GM12873 (cell line): Measurements from ENCODE around the gene NT5M.

Experiments used
- TF ChIP-seq, protein P1 (sequence below): IDR thresholded peaks from 2 replicates; pipeline ENCODE4 v1.5.1; 2012; ENCODE audit warnings: low read depth, mild to moderate bottlenecking, moderate library complexity, low read length, control low read depth; ENCODE audit not compliant: insufficient read depth; ENCODE audit errors: missing control alignments

NT5M gene

DNA sequence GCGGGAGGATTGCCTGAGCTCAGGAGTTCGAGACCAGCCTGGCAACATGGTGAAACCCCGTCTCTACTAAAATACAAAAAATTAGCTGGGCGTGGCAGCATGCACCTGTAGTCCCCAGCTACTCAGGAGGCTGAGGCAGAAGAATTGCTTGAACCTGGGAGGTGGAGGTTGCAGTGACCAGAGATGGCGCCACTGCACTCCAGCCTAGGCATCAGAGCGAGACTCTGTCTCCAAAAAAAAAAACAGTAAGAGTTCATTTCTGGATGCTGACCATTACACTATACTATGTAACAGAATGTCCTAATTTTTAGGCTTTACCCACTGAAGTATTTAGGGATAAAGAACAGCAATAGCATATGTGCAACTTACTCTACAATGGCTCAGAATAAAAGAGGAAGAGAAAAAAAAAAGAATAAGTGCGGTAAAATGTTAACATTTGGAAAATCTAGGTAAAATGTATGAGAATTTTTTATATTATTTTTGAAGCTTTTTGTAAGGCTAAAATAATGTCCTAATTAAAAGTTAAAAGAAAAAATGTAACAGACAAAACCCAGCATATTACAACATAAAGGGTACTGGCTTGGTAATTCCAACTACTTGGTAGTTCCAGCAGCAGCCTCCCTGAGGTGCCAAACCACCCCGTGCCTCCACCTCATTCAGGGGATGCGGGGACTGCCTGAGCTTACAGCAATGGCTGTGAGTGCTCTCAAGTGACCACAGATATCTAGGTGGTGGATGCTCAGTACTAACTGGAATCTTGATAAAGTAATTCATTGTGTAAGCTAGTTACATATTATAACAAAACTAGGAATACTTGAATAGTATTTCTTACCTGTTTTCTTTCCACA is 33.0 kb upstream of the NT5M start:
- TF ChIP-seq, protein P1, sequence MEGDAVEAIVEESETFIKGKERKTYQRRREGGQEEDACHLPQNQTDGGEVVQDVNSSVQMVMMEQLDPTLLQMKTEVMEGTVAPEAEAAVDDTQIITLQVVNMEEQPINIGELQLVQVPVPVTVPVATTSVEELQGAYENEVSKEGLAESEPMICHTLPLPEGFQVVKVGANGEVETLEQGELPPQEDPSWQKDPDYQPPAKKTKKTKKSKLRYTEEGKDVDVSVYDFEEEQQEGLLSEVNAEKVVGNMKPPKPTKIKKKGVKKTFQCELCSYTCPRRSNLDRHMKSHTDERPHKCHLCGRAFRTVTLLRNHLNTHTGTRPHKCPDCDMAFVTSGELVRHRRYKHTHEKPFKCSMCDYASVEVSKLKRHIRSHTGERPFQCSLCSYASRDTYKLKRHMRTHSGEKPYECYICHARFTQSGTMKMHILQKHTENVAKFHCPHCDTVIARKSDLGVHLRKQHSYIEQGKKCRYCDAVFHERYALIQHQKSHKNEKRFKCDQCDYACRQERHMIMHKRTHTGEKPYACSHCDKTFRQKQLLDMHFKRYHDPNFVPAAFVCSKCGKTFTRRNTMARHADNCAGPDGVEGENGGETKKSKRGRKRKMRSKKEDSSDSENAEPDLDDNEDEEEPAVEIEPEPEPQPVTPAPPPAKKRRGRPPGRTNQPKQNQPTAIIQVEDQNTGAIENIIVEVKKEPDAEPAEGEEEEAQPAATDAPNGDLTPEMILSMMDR = peak; percentile 49

DNA sequence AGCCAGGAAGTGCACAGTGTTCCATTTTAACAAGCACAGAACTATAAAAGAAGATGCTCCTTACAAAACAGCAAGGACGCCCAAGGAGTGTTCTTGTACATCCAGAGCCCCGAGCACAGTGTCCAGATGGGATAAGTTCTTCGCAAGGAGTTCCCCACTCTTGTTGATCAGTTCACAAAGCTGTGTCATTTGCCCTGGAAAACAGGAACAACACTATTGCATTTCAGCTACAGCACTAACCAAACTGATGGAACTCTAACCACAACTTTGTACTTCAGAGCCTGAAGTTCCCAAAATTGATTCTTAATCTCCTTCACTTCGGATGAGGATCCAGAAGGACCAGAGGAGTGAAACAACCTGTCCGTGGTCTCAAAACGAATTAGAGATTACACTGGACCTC is 27.2 kb upstream of the NT5M start:
- TF ChIP-seq, protein P1 = no peak

DNA sequence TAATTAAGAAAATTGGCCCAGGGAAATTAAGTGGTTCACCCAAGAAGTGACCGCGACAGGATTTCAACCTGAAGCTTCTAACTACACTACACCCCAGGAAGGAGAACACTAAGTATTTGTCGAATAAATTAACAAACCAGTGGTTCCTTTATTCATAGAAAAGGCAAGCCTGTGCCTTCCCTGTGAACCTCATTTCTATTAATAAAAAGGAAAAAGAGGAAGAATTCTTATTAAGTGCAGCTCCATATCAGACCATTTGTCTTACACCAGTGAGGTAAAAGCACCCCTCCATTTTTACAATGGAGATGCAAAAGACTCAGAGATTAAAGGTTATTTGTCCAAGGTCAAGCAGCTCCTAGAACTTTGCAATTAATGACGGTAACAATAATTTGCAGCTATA is 23.9 kb upstream of the NT5M start:
- TF ChIP-seq, protein P1 = no peak

DNA sequence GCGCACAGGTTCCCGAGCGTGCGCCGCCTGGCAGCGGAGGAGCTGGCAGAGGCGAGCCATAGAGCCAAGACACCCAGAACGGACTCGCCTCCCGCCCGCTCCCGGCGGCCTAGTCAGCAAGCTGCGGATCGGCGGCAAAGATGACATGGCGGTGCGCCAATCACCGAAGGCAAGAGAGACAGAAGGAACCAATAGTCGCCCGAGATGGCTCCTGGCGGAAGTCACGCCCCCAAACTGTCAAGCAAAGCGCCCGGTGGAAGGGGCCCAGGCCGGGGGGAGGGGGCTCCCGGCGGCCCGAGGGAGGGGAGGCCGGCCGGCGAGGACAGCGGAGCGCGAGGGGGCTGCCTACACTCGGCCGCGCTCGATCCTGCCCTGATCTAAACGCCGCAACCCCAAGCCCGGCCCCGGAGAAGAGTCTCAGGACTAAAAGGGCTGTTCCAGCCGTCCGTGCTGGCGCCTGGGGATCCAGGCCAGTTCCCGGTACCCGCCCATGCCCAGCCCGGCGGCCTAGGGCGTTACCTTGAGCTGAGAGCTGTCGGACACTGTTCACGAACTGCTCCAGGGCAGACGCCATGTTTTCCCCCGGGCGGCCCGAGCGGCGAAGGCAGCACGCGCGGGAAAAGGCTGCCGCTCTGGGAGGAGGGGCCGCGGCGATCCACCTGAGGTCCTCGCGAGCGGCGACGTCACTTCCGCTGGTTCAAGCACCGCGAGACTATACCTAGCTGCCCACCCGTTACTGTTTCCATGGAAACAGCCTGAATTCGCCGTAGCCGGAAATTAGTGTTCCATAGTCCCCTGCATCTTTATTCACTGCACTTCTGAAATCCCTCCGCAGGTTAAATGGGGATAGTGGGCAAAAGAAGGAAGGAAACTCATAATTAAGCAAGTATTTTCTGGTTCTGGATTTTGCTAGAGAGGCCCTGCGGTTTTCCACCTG is 22.3 kb upstream of the NT5M start, which contains the start of gene COPS3:
Gene COPS3, minus strand, starts transcription at position 634 of the 937 bp plus-strand sequence. Its CDS starts 60 bp downstream, at position 574.
- TF ChIP-seq, protein P1 = no peak

DNA sequence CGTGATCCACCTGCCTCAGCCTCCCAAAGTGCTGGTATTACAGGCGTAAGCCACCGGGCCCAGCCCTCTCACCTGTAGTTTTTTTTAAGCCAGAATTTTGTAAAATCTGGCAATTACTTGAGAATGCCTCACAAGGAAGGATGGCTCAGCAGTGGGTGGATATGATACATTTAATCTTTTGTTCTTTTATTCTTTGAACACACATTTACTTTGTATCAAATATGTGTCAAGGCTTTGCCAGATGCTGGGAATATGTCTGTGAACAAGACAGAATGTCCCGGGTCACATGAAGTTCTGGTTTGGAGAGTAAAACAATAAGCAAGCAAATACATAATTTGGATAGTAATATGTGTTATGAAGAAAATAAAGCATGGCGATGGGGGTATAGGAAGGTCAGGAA is 17.2 kb upstream of the NT5M start:
- TF ChIP-seq, protein P1 = no peak

DNA sequence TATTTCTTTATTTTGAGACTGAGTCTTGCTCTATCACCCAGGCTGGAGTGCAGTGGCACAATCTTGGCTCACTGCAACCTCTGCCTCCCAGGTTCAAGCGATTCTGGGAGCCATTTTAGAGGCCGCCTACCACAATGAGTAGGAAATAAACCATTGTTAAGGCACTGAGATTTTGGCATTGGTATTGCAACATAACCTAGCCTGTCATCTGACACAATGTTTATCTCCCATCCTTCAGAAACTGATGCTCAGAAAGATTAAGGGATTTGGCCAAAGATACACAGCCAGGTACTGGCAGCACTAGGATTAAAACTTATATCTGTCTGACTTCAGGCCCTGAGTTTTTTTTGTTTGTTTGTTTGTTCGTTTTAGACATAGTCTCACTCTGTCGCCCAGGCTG is 14.1 kb upstream of the NT5M start:
- TF ChIP-seq, protein P1 = no peak

DNA sequence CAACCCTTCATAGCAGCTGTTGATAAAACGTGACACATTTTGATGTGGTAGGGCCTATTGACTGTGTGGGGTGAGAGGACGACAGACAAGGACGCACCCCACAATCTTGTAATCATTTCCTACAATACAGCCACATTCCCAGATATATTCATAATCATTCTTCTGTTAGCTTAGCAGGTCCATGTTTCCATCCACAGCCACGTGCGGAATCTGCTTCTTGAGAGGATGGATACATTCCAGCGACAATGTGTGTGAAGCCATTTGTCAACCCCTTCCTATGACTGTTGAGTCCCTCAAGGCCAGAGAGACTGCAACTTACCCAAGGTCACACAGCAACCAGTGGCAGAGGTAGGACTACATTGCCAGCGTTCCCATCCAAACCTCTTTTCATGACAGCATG is 13.5 kb upstream of the NT5M start:
- TF ChIP-seq, protein P1 = no peak
